ENCODE measurements around the gene ATG7.

Gene ATG7, protein sequence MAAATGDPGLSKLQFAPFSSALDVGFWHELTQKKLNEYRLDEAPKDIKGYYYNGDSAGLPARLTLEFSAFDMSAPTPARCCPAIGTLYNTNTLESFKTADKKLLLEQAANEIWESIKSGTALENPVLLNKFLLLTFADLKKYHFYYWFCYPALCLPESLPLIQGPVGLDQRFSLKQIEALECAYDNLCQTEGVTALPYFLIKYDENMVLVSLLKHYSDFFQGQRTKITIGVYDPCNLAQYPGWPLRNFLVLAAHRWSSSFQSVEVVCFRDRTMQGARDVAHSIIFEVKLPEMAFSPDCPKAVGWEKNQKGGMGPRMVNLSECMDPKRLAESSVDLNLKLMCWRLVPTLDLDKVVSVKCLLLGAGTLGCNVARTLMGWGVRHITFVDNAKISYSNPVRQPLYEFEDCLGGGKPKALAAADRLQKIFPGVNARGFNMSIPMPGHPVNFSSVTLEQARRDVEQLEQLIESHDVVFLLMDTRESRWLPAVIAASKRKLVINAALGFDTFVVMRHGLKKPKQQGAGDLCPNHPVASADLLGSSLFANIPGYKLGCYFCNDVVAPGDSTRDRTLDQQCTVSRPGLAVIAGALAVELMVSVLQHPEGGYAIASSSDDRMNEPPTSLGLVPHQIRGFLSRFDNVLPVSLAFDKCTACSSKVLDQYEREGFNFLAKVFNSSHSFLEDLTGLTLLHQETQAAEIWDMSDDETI

GRCh38 chr3:11271986-11272904 lies at the start of gene ATG7:
TSS of gene ATG7 (plus strand) at chr3:11272397. CDS start at chr3:11298696, 26,299 bp downstream.
- peak; percentile 98 for DNase-seq

- DNase-seq: no peak
These were observed 48.2 kb upstream of the ATG7 start for GRCh38 chr3:11224010-11224409.

DNA sequence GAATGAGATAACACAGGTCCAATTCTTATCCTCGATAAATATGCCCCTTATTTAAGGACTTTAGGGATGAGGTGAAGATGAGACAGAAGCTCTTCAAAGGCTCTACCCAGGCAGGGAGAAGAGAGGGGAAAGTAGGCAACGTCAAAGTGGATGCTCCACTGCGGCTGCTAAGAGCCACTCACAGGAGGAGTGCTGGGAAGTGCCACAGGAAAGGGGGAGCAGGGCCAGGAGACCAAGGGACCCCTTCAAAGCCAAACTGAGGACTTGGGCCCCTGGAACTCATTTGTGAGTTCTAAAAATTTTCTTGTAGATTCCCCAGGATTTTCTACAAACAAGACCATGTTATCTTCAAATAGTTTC lies 47.3 kb upstream of the ATG7 start:
- no peak for DNase-seq

DNA sequence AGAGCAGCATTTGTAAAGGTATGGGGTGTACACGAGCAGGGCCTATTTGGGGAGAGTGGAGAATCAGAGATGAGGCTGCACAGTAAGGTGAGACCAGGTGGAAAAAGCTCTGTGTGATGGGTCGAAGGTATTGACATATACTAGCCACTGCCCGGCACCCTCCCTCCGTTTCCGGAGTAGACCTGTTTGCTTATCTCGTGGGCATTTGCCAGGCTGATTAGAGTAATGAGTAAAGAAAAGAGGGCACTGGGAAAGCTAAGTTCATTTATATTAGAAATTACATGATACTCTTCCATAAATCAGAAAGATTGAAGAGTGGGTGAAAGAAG lies 46.2 kb upstream of the ATG7 start:
- no peak for DNase-seq

DNA sequence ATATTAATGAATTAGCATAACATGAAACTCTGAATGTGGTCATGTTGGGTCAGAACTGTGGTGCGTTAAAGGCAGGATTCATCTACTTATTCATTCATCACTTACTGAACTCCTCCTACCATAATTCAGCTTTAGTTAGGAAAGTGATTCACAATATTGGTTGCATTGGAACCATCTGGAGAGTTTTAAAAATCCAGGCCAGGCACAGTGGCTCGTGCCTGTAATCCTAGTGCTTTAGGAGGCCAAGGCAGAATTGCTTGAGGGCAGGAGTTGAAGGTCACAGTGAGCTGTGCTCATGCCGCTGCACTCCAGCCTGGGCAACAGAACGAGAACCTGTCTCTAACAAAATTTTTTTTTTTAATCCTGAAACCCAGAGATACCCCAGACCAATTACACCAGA lies 44.2 kb upstream of the ATG7 start:
- no peak for DNase-seq

- no peak for DNase-seq
These were observed 42.1 kb upstream of the ATG7 start for GRCh38 chr3:11230125-11230524.

GRCh38 chr3:11230832-11231231 lies 41.4 kb upstream of the ATG7 start:
- DNase-seq: no peak

DNA sequence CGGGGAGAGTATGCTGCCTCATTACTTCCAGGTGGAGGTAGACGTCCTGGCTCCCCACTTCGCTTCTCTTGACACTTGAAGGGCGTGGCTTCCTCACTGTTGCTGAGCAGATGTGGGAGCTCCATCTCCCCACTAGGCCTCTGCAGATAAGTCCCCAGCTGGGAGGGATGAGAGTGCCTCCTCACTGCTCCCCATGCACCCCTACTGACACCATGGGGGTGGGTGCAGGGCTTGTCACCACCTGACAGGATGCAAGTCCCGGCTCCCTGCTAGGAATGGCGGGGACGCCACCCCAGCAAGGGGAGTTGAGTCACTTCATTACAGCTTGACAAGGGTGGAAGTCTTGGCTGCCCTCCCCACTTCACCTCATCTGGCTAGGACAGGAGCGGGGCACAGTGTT lies 36.8 kb upstream of the ATG7 start:
- no peak for DNase-seq

DNA sequence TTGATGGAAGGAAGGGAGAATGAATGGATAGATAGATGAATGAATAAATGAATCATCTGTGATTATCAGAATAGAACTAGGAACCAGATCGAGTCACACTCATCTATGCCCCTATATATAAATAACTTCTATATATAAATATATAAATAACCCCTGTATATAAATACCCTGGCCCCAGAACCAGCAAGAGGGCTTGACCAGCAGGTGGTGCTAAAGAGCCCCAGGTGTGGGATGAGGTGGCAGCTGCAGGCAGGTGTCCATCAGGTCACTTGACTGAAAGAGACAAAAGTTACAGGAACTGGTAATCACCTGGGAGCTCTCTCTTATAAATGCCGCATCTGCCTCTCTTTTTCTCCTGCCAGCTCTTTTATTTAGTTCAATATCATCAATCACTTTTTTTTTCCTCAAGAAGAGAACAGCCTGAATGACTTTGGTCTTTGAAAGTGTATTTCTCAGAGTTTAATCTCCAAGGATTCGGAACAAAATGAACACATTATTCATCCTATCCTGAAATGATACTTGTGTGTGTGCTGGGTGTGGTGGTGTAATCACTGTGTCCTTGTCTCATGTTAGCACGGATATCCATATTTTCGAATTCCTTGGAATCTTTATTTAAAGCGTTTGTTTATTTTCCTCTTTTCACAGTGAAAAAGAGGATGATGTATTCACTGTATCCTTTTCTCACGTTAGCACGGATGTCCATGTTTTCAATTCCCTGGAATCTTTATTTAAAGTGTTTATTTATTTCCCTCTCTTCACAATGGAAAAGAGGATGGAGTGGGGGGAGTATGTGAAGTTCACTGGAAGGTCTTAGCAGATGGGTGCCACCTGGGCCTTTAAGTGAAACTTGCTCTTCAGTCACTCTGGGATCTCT lies 35.4 kb upstream of the ATG7 start:
- DNase-seq: peak; percentile 94

DNA sequence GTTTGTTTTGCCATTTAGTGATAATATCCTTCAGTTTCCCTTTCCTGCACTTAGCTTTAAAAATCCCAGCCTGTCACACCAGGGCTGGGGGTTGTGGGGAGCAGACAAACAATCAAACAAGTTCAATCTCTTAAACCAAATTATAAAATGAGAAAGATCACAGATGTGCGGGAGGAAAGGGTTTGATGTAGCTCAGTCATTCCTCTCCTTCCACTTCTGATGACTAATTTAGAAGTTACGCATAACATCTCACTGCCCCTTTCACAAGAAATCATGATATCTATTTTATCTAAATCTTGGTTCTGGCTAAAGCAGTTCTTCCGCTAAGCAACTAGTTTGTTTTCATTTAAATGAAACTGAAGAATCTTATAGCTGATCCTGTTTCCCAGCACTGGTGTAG lies 34.1 kb upstream of the ATG7 start:
- DNase-seq: no peak

GRCh38 chr3:11238880-11239279 lies 33.3 kb upstream of the ATG7 start:
- DNase-seq: no peak

DNA sequence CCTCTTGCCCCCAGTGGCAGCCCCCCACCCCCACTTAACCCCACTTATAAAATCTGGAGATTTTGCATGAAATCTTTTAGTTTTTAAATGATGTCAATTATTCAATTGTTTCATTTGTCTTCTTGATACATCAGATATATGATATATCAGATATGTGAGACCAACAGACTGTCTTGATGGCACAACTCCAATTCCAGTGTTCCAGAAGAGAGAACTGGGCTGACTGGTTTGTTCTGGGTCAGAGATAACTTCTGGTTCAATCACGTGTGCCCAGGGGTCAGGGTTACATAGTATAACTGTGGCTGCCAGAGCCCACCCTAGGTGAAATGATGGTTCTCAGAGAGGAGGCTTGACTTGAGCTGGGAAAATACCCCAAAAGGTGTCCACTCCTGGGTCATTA lies 32.4 kb upstream of the ATG7 start:
- no peak for DNase-seq

DNA sequence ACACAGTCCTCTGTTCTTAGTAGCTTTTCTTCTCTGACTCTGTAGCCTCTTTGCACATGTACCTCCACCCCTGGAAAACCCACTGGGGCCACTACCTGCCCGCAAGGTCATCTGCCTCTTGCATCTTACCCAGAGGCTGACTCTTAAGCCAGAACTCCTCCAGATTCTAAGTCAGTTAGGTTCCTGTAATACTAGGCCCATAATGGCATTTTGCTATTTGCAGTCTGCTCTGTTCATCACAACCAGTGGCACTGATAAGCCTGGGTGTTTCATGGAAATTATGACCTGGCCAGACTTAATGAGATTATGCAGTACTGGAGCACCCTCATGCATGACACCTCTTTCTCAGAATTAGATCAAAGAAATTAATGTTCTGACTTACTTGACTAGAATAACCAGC lies 31.7 kb upstream of the ATG7 start:
- DNase-seq: peak; percentile 68

DNA sequence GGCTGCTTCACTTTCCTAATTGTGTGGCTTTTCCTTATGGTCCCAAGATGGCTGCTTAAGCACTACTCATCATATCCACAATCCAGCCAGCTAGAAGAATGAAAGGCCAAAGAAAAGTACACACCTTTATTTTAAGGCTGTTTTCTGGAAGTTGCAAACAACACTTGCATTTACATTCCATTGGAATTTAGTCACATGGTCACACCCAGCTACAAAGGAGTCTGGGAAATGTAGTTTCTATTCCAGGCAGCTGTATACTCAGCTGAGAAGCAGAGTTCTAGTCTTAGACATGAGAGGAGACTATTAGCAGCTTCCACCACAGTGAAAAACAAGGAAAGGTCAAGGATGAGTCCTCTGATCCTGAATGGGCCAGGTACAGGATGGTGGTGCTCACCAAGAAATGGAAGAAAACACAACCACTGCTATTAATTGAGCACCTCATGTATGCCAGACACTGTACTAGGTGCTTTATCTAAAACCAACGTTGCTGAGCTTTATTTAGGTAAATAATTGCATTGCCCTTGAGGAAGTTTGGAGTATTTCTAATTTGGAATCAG lies 28.0 kb upstream of the ATG7 start:
- no peak for DNase-seq

DNA sequence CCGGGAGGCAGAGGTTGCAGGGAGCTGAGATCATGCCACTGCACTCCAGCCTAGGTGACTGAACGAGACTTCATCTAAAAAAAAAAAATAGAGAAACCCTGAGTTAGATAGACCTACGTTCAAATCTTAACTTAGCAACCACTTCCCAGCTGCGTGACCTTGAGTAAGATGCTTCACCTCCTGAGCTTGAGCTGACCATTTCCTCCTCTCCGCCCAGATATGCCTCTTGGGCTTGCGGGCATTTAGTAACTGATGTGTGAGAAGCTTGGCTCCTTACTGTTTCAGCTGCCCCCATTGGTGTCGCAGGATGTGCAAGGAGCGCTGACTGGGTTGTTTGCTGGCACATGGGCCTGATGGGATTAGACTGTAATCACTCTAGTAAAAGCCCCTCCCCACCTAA lies 26.9 kb upstream of the ATG7 start:
- no peak for DNase-seq

- no peak for DNase-seq
These were observed 26.2 kb upstream of the ATG7 start for GRCh38 chr3:11245827-11246662.

DNA sequence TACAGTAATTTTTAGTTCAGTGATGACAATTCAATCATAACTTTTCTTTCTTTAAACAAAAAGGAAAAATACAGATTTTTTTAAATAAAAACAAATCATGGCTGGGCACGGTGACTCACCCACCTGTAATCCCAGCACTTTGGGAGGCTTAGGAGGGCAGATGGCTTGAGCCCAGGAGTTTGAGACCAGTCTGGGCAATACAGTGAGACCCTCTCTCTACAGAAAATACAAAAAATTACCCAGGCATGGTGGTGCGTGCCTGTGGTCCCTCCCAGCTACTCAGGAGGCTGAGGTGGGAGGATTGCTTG lies 25.6 kb upstream of the ATG7 start:
- DNase-seq: no peak

DNA sequence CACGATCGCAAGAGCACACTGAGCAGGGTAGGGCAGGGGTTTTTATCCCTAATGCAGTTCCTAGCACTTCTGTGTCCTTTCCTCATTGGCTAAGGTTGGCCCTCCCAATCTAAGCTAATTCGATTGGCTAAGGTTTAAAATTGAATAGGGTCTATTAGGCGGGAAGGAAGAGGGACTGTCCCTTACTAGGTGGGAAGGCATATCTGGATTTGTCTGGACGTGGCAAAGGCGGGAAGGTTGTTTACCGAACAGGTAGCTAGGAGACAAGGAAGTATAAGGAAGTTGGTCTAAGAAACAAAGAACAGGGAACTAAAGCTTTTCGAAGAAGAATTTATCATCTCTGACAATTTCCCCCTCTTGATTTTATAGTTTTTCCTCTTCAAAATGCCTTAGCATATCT lies 24.8 kb upstream of the ATG7 start:
- no peak for DNase-seq

- no peak for DNase-seq
These were observed 23.6 kb upstream of the ATG7 start for GRCh38 chr3:11248596-11248995.

GRCh38 chr3:11250902-11251806 lies 21.0 kb upstream of the ATG7 start:
- DNase-seq: no peak

DNA sequence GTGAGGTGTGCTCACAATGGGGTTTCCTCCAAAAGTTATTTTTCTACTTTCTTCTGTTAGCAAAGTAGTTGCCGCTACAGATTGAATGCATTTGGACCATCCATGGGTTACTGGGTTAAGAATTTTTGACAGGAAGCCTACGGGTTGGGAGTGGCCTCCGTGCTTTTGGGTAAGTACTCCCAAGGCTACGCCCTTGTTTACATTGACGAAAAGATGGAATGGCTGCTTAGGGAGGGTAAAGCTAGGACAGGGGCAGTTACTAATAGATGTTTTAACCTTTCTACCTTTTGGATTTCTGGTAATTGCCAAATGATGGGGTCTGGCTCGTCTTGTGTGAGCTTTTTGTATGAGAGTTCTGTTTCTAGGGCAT lies 20.4 kb upstream of the ATG7 start:
- DNase-seq: no peak
